GM18907 (cell line): ENCODE results near the gene SLC6A13.
"Not testable (repeated sequence)": the region's sequence is repeated elsewhere in the genome, so short reads cannot be mapped to it uniquely, and the experiment has no call there.

ENCODE experiments used
- ATAC-seq: cut with Tn5 transposase; IDR thresholded peaks from one replicate; pipeline ENCODE4 v1.9.1; 2021; ENCODE audit warnings: mild to moderate bottlenecking, moderate library complexity; ENCODE audit not compliant: unreplicated experiment

Gene SLC6A13

GRCh38 chr12:218221-218620, 44.4 kb downstream of the SLC6A13 start:
- no peak for ATAC-seq

DNA sequence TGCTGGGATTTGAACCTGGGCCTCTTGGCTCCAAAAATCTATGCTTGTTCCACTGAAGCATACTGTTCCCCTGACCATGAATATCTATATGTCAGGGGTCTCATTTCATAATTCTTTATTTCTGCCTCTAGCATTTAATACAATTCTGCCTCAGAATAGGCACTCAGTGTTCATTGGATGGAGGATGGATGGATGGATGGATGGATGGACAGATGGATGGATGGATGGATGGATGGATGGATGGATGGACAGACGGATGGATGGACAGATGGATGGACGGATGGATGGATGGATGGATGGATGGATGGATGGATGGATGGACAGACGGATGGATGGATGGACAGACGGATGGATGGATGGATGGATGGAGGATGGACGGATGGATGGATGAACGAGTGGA, 45.6 kb downstream of the SLC6A13 start:
- not testable (repeated sequence) for ATAC-seq

GRCh38 chr12:215116-215515, 47.5 kb downstream of the SLC6A13 start:
- ATAC-seq: no peak

GRCh38 chr12:214003-214741, 48.5 kb downstream of the SLC6A13 start, which contains the start of gene SLC6A12:
Gene SLC6A12 (minus strand): TSS chr12:214157. CDS start chr12:209986, 4,171 bp downstream.
- ATAC-seq: no peak

DNA sequence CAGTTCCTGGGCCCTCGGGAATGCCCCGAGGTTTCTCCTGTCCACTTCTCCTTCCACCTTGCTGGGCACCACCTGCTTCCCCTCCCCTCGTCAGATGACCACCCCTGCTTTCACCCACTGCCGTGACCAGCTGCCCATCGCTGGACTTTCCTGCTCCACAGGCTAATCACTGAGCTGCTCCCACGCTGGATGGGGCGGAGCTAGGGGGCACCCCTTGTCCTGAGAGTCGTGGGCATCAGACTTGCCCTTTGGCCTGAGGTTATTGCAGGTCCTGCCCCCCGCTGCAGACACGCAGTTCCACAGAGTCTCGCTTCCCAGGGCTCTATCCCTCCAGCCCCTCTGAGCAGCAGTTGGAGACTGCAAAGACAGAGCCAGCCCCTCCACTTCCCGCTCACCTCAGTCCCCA, 49.1 kb downstream of the SLC6A13 start:
- no peak for ATAC-seq

DNA sequence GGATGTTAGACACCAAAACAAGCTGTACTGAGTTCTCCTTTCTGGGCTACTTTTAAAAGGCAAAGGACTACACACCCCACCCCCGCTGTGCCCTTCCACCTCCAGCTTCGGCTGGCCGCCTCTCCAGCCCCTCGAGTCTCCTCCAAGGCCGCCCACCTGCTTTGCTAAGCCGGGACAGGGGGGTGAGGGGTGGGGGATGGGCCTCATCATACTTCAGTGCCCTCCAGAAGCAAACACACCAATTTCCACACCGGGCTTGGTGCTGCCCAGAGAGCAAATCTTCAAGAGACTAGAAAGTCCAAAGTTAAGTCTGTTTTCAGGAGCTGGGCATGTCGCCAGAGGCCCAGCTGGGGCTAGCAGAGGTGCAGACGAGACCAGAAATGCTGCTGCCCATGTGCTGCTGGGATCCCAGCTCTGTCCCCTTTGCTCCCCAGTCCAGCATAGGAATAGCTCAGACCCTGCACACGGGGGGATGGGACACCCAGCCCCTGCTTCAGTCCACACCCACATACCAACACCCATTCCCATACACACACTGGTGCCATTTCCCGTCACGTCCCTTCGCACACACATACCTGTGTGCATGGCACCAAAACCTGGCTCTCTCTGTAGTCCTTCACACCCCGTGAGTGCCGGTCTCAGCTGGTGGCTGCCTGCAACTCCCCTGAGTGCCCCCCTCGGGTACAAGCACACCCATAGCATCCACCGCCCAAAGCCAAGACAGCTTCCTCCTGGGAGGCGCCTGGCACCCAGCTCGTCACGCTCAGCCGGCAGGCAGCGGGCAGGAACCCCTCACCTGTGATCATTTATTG, 49.7 kb downstream of the SLC6A13 start:
- ATAC-seq: no peak

DNA sequence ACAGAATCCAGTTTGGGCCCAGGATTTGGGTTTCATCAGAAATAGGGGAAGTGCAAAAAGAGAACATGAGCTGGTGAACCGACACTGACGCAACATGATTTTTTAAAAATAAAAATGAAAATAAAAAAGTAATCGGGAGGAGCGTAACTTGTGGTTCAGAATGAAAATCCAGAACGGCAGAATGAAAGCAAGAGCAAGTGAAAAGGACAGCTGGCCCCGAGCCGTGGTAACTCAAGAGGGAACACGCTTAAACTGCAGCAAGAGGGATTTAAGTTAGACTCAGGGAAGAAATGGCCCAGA, 50.3 kb downstream of the SLC6A13 start:
- no peak for ATAC-seq

GRCh38 chr12:211639-212414, 50.8 kb downstream of the SLC6A13 start:
- no peak for ATAC-seq

DNA sequence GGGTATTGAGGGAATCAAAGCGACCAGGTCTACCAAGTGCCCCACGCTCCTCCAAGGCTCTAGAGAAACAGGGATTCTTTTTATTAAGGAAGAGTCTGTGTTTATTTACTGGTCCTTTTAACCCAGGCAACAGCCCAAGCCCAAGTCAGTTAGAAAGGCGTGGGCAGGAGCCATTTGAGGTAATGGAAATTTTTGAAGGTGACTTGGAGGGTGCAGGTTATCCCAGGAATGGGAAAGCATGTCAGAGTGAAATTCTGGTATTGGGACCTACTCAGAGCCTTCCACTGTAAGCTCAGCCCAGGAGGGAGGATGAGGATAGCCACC, 51.5 kb downstream of the SLC6A13 start:
- ATAC-seq: no peak

DNA sequence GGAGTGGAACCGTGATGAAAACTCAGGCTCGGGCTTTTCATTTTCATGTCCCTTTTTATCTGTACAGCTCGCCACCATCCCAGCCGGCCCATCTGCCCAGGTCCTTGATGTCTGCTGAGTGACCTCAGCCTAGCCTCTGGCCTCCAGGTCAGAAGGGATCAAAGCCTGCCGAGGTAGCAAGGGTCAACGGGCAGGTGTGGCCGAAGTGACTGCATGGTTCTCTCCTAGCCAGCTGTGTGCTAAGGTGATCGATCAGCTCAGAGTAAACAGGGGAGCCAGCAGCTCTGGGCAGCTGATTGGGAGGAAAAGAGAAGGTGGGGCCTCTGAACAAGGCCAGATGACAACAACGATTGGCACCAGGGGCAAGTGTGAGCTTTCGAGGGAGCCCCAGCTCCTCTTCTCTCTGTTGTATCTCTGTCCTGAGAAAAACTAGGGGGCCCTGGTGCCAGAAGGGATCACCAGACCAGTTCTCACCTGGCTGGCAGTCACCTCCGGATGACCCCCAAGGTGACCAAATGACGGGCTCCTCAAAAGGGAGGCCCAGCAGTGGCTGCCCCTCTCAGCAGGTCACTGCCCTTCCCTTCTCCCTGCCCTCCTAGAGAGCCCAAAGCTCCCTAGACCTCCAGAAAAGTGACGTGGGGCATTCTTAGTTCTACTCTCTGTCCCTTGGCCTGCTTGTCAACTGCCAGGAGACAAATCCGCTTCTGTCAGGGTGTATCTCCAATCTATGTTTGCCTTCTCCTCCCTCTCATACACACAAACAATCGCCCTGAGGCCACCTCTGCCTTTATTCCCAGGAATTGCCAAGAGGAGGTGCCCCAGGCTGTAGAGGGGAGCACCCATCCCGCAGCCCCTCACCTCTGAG, 52.1 kb downstream of the SLC6A13 start:
- ATAC-seq: no peak

DNA sequence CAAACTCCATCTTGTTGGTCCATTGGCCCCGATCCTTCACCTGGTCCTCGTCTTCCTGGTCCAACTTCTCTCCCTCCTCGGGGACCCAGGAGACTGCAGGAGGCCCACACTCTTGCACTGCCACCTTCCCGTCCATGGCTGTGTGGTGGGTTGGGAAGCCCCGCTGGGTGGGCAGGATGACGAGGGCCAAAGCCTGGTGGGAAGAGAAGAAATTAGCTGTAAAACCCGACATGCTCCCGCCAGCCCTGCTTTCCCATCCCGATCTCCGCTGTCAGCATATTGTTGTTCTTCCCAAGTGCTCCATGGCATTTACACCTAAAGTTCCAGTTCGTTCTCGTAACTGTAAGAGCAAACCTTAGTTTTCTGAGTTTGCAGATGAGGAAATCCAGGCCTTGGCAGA, 52.8 kb downstream of the SLC6A13 start:
- ATAC-seq: no peak

- ATAC-seq: no peak
Measured at GRCh38 chr12:209246-209645, 53.4 kb downstream of the SLC6A13 start.

DNA sequence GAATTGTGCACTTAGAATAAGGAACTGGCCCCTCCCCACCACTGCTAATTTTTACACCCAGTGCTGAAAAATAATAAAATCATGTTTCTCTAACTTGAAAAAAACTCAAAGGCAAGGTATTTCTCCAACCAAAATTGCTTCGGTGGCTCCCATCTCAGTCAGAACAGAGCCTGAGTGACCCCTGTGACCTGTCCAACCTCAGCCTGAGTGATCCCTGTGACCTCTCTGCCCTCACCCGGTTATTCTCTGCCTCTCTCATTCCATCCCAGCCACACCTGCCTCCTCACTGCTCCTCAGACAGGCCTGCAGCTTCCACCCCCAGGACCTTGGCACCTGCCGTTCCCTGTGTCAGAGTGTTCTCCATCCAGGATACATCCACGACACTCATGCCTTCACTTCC, 53.8 kb downstream of the SLC6A13 start:
- no peak for ATAC-seq

DNA sequence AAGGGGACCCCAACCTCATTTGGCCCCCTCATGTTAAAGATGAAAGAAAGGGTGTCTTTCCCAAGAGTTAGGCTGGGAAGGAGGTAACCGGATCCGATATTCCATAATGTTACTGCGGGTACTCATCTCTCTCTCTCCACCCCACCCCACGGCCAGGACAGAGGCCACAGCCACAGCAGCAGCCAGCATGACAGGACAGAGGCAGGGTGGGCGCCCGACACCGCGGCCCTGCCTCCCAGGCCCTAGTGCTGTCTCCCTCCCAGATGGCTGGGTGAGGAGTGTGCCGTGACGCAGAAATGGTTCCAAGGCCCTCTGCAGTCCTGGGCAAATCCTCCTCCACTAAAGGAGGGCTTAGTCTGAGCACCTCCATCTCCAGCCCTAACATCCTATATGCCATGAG, 54.8 kb downstream of the SLC6A13 start:
- ATAC-seq: no peak

GRCh38 chr12:206746-207440, 55.7 kb downstream of the SLC6A13 start:
- ATAC-seq: no peak

DNA sequence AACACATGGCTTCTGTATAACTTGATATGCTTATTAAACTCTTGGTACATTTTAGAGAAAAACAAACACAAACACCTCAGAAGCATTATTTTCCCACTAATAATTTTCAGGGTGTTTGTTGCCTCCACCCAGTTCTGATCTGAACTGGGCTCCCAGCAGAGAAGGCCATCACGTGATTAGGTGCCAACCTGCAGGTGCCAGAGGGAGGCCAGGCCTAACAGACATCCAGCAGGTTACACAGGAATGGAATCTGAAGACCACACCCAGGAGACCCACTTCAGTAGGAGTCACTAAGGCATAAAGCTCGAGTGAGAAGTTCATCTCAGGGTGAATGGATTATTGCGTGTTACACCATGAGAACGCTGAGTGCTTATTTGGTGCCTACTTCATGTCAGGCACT, 57.6 kb downstream of the SLC6A13 start:
- ATAC-seq: no peak

DNA sequence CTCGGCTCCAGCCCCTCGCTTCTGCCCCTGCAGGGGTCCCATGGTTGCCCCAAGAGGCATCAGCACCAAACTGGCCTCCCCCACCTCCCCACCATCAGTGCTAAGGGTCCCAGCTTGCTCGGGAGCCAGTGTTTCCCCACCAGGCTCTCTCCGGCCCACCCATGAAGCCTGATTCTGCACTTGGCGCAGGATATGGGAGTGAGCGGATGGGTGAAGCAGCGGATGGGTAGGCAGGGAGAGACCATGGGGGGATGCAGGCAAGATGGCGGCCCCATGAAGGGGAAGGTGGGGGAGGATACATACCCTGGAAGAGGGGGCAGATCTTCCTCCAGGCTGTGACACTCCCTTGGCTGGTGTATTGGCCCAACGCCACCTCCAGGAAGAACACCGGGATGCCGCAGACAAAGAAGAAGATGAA, 58.4 kb downstream of the SLC6A13 start:
- ATAC-seq: no peak

- ATAC-seq: no peak
Measured at GRCh38 chr12:203462-204260, 59.0 kb downstream of the SLC6A13 start.

GRCh38 chr12:203074-203461, 59.6 kb downstream of the SLC6A13 start:
- no peak for ATAC-seq
